ENCODE results near the gene ZNF597.
"Not testable (repeated sequence)": the region's sequence is repeated elsewhere in the genome, so short reads cannot be mapped to it uniquely, and the experiment has no call there.

The ZNF597 gene

DNA sequence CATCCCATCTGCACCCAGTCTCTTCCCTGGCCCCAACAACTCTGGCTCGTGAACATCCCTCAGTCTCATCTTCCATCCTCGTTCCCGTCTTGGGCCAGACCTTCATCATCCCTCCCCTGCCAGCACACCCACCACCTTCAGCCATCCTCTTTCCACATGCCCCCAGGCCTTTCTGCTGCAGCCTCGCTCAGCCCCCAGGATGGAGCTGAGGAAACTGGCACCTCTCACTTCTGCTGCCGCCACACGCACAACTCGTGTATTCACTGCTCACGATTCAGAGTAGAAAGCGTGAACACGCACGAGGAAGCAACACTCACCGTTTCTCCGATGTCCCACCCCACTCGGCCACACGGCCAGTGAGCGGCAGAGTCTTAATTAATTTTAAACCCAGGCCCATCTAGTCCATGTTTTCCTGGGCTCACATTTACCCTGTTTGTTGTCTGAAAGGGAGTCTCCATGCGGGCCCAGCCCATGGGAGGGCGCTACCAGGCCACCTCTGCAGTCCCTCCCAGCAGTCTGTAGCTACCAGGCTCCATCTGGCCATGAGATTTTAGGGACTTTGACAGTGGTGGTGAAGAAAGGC is 39.4 kb upstream of the ZNF597 start:
- H3K4me3 ChIP-seq (ENCODE audit: low read length), result no peak overlapping the region
- H3K36me3 ChIP-seq (ENCODE audit: control insufficient read depth, low read depth, low read length), result peaks cover 38% of the 10 kb centered on the region
- H3K9ac ChIP-seq (ENCODE audit: low read length), result no peak overlapping the region
- H3K4me1 ChIP-seq (ENCODE audit: control insufficient read depth, low read depth, low read length), result peaks cover 4% of the 10 kb centered on the region
- H3K9me3 ChIP-seq (ENCODE audit: control insufficient read depth, low read depth, low read length), result no peaks in the 10 kb centered on the region
- no peak overlapping the region for H3K27ac ChIP-seq (ENCODE audit: low read length)
- no peaks in the 10 kb centered on the region for H3K27me3 ChIP-seq (ENCODE audit: control insufficient read depth, insufficient read depth, low read length)

DNA sequence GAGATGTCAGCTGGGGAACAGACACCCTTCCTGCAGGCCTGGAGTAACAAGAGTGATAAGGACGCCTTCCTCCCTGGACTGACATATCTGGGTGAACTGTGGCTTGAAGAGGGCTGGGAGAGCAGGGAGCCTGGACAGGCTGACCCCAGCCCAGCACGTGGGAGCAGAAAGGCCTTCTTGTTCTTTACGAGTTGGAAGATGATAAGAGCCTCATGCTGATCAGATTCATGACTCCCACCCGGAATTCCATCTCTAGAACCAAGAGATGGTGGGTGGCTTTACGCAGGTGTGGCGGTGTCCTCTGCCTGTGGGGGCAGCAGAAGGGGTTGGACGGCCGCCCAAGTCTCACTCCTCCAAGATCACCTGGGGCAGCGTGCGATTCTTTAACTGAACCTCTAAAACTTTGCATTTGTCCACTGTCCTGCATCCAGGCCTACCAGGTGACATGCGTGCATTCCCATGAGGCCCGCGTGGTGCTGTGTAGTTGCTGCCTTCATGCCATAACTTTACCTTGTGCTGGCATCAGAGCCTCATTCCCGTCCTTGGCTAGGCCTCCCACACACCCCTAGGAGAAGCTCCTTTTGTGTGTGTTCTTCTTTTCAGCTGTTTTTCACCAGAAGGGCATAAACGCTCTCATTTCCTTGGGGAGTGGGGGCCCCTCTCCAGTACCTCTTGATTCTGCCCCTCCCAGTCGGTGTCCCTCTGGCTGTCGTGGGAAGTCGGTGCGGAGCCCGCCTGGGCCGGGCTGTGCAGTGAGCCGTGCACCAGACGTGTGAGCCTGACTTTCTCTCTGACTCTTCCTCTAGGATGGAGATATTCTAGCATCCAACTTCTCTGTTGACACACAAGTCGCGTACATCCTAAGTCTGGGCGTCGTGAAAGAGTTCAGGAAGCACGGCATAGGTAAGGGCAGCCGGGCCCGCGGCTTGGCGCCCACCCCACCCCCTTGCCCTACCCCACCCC is 38.7 kb upstream of the ZNF597 start:
- H3K9ac ChIP-seq (ENCODE audit: low read length), result no peak overlapping the region
- no peaks in the 10 kb centered on the region for H3K27me3 ChIP-seq (ENCODE audit: control insufficient read depth, insufficient read depth, low read length)
- H3K4me1 ChIP-seq (ENCODE audit: control insufficient read depth, low read depth, low read length), result peaks cover 4% of the 10 kb centered on the region
- H3K36me3 ChIP-seq (ENCODE audit: control insufficient read depth, low read depth, low read length), result peaks cover 38% of the 10 kb centered on the region
- H3K9me3 ChIP-seq (ENCODE audit: control insufficient read depth, low read depth, low read length), result no peaks in the 10 kb centered on the region
- no peak overlapping the region for H3K27ac ChIP-seq (ENCODE audit: low read length)
- H3K4me3 ChIP-seq (ENCODE audit: low read length), result no peak overlapping the region

DNA sequence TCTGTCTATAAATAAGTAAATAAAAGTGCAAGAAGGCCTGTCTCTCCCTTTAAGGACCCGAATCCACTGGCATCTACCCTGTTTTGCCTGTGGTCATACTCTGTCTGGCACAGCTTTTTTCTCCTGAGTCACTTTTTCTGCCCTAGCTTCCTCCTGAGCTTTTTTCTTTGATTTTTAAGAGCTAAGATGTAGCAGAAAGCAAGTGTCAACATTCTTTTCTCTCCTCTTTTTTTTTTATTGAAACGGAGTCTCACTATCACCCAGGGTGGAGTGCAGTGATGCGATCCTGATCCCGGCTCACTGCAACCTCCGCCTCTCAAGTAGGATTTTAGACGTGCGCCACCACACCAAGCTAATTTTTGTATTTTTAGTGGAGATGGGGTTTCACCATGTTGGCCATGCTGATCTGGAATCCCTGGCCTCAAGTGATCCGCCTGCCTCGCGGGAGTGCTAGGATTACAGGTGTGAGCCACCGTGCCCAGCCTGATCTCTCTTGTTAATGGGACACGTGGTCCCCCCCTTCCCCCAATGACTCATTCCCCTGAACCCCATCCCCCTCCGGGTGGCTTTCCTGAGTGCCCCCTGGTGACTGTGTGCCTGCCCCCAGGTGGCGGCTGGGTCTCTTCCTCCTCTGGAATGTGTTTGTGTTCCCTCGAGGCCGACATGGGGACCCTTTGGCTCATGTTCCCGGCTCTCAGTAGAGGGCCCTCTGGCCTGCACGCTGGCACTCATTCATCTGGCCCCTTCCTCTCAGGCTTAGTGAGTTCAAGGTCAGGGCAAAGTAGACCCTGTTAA is 37.8 kb upstream of the ZNF597 start:
- no peak overlapping the region for H3K9ac ChIP-seq (ENCODE audit: low read length)
- H3K36me3 ChIP-seq (ENCODE audit: control insufficient read depth, low read depth, low read length), result peaks cover 37% of the 10 kb centered on the region
- no peaks in the 10 kb centered on the region for H3K9me3 ChIP-seq (ENCODE audit: control insufficient read depth, low read depth, low read length)
- H3K27ac ChIP-seq (ENCODE audit: low read length), result no peak overlapping the region
- peaks cover 4% of the 10 kb centered on the region for H3K4me1 ChIP-seq (ENCODE audit: control insufficient read depth, low read depth, low read length)
- no peaks in the 10 kb centered on the region for H3K27me3 ChIP-seq (ENCODE audit: control insufficient read depth, insufficient read depth, low read length)
- no peak overlapping the region for H3K4me3 ChIP-seq (ENCODE audit: low read length)

DNA sequence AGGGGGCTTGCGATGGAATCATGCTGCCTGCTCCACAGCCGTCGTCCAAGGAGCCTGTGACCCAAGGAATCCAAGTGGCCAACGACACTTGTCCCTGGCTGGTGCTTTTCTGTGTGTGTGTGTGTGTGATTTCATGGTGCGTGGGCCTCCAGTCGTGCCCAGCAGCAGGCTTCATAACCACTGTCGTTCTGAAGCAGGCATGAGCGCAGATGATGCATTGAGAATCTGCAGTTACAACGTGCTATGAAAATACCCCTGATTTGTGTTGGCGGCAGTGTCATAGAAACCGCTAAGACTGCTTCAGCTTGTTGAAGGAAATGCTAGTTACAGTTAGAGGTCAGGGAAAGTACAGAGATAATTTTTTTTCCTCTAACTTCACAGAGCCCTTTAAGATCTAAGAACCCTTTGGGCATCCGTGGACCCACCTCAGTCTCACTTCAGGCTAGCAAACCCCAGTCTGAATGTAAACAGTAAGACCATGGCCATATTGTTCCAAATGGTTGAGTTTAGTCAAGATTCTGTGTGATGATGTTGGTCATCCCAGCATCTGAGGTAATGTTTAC is 36.4 kb upstream of the ZNF597 start:
- no peak overlapping the region for H3K4me3 ChIP-seq (ENCODE audit: low read length)
- peaks cover 31% of the 10 kb centered on the region for H3K36me3 ChIP-seq (ENCODE audit: control insufficient read depth, low read depth, low read length)
- no peak overlapping the region for H3K9ac ChIP-seq (ENCODE audit: low read length)

DNA sequence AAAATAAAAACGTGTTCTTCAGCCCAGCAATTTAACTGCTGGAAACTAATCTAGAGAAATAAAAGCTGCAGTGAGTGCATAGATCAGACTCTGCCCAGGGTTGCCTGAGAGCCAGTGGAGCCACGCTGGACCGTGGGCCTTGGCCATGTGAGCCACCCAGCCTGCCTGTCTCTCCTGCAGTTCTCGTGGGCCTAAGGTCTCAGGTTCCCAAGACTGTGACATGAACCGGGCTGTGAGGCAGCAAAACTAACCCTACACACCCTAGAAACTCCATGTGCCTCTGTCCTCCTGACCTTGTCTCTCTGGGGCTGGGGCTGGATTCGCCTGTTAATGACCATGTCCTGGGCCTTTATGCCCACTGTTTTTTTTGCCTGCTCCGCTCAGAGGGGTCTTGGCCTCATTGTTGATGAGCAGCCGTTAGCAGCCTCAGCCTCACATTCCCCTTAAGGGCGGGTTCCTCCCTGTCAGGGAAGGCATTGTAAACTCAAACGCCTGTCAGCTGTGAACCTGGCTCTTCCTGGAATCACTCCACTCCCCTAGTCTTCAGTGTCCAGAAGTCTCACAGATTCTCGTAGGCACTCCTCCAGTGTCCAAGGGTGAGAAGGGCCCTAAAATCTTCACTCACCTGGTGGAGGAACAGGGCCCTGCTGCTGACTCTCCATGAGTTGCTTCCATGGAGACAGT is 35.1 kb upstream of the ZNF597 start:
- peaks cover 4% of the 10 kb centered on the region for H3K4me1 ChIP-seq (ENCODE audit: control insufficient read depth, low read depth, low read length)
- H3K9ac ChIP-seq (ENCODE audit: low read length), result no peak overlapping the region
- no peaks in the 10 kb centered on the region for H3K9me3 ChIP-seq (ENCODE audit: control insufficient read depth, low read depth, low read length)
- H3K27ac ChIP-seq (ENCODE audit: low read length), result no peak overlapping the region
- H3K27me3 ChIP-seq (ENCODE audit: control insufficient read depth, insufficient read depth, low read length), result no peaks in the 10 kb centered on the region
- H3K36me3 ChIP-seq (ENCODE audit: control insufficient read depth, low read depth, low read length), result peaks cover 18% of the 10 kb centered on the region
- H3K4me3 ChIP-seq (ENCODE audit: low read length), result no peak overlapping the region

More for the DNA sequence above, 36.4 kb upstream of the ZNF597 start:
- peaks cover 4% of the 10 kb centered on the region for H3K4me1 ChIP-seq (ENCODE audit: control insufficient read depth, low read depth, low read length)
- no peaks in the 10 kb centered on the region for H3K27me3 ChIP-seq (ENCODE audit: control insufficient read depth, insufficient read depth, low read length)
- H3K27ac ChIP-seq (ENCODE audit: low read length), result no peak overlapping the region
- no peaks in the 10 kb centered on the region for H3K9me3 ChIP-seq (ENCODE audit: control insufficient read depth, low read depth, low read length)

DNA sequence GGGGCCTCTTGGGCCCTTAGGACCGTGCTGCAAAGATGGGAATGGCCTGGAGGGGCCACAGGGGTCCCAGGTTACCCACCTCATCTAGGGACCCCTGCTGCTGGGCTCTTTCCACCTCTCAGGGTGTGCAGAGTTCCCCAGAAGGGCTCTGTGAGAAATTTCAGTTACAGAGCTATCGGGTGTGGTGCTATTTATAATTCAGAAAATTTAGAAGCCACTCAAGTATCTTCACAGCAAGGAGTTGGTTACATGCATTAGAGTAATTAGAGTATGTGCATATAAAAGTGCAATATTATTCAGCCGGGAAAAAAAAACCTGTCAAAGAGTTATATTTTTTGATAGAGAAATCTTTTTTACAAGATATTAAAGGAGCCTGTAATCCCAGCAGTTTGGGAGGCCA is 33.1 kb upstream of the ZNF597 start:
- Histone ChIP-seq H3K9me3 (ENCODE audit: control insufficient read depth, low read depth, low read length) (no peaks in the 10 kb centered on the region), H3K27ac (ENCODE audit: low read length) (no peak overlapping the region), H3K27me3 (ENCODE audit: control insufficient read depth, insufficient read depth, low read length) (no peaks in the 10 kb centered on the region), H3K9ac (ENCODE audit: low read length) (no peak overlapping the region), H3K4me3 (ENCODE audit: low read length) (no peak overlapping the region), H3K4me1 (ENCODE audit: control insufficient read depth, low read depth, low read length) (peaks cover 4% of the 10 kb centered on the region), H3K36me3 (ENCODE audit: control insufficient read depth, low read depth, low read length) (peaks cover 8% of the 10 kb centered on the region)

DNA sequence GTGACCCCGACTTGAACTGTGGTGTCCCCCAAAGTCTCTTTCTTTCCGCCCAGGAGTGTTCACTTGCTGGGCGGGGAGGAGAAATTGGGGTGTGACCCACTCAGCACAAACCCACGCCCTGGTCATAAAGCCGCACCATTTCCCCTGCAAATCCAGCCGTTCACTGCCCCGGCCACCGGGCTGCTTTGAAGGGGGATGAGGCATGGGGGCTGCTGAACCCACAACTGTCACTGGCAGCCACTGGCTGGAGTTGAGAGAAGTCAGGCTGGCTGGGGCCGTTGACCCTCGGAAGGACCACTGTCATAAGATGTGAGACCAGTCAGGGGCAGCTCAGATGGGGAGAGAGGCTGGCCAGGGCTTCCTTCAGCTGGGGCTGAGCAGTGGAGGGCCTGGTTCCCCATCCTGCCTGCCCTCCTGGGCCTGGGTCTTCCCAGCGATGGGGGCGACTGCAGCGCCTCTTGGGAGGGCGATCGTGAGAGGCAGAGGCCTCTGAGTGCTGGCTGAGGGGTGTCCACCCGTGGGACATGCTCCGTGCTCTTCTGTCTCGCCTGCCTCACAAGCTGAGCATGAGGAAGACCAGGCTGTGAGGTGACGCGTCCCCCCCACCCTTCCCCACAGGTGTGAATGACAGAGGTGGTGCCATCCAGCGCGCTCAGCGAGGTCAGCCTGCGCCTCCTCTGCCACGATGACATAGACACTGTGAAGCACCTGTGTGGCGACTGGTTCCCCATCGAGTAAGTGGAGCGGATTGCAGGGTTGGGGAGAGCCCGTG is 32.5 kb upstream of the ZNF597 start:
- Histone ChIP-seq H3K4me1 (ENCODE audit: control insufficient read depth, low read depth, low read length) (no peaks in the 10 kb centered on the region), H3K27ac (ENCODE audit: low read length) (no peak overlapping the region), H3K4me3 (ENCODE audit: low read length) (no peak overlapping the region), H3K9ac (ENCODE audit: low read length) (no peak overlapping the region), H3K9me3 (ENCODE audit: control insufficient read depth, low read depth, low read length) (no peaks in the 10 kb centered on the region), H3K27me3 (ENCODE audit: control insufficient read depth, insufficient read depth, low read length) (no peaks in the 10 kb centered on the region), H3K36me3 (ENCODE audit: control insufficient read depth, low read depth, low read length) (peaks cover 4% of the 10 kb centered on the region)

DNA sequence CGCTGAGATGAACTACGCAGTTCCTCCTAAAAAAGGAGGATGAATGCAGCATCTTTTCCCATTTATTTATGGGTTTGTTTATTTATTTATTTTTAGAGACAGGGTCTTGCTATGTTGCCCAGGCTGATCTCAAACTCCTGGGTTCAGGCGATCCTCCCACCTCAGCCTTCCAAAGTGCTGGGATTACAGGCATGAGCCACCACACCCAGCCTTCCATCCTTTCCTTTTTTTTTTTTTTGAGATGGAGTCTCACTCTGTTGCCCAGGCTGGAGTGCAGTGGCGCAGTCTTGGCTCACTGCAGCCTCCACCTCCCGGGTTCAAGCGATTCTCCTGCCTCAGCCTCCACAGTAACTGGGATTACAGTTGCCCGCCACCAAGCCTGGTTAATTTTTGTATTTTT is 31.6 kb upstream of the ZNF597 start:
- H3K27ac ChIP-seq (ENCODE audit: low read length); H3K9ac ChIP-seq (ENCODE audit: low read length); H3K9me3 ChIP-seq (ENCODE audit: control insufficient read depth, low read depth, low read length); H3K4me1 ChIP-seq (ENCODE audit: control insufficient read depth, low read depth, low read length); H3K36me3 ChIP-seq (ENCODE audit: control insufficient read depth, low read depth, low read length); H3K27me3 ChIP-seq (ENCODE audit: control insufficient read depth, insufficient read depth, low read length); H3K4me3 ChIP-seq (ENCODE audit: low read length): not testable (repeated sequence)

DNA sequence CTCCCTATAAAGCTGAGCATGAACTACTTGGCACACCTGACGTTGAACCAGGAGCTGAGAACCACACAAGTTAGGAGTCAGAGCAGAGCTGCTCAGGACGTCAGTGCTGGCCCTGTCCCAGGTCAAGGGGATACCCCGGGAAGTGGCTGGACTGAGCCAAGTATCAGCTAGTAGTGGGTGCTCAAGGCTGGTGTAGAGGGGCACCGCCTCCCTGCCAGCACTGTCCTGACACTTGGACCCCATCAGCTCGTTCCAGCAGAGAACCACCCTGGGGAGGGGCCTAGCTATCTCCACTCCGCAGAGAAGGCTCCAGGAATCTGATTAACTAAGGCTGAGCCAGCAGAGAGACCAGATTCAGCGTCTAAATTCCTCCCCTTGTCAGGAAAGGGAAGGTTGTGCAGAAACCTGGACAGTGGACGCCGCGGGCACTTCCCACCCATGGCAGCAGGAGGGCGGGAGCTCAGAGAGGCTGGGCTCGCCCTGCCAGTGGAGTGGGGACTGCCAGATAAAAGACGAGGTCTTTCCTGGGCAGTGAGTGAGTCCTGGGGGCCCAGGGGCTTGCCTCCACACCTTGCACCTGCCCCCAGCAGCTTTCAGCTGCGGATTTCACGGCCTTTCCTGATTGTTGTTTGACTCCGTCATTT is 31.0 kb upstream of the ZNF597 start:
- H3K36me3 ChIP-seq (ENCODE audit: control insufficient read depth, low read depth, low read length), result peaks cover 2% of the 10 kb centered on the region

DNA sequence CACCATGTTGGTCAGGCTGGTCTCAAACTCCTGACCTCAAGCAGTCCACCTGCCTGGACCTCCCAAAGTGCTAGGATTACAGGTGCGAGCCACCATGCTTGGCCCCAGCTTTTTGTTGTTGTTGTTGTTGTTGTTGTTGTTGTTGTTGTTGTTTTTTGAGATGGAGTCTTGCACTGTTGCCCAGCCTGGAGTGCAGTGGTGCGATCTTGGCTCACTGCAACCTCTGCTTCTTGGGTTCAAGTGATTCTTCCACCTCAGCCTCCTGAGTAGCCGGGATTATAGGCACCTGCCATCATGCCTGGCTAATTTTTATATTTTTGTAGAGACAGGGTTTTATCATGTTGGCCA is 30.3 kb upstream of the ZNF597 start:
- not testable (repeated sequence) for H3K9me3 ChIP-seq (ENCODE audit: control insufficient read depth, low read depth, low read length); H3K27me3 ChIP-seq (ENCODE audit: control insufficient read depth, insufficient read depth, low read length); H3K27ac ChIP-seq (ENCODE audit: low read length); H3K9ac ChIP-seq (ENCODE audit: low read length); H3K4me1 ChIP-seq (ENCODE audit: control insufficient read depth, low read depth, low read length); H3K36me3 ChIP-seq (ENCODE audit: control insufficient read depth, low read depth, low read length); H3K4me3 ChIP-seq (ENCODE audit: low read length)

More for the DNA sequence above, 31.0 kb upstream of the ZNF597 start:
- Histone ChIP-seq H3K4me1 (ENCODE audit: control insufficient read depth, low read depth, low read length) (no peaks in the 10 kb centered on the region), H3K27ac (ENCODE audit: low read length) (no peak overlapping the region), H3K4me3 (ENCODE audit: low read length) (no peak overlapping the region), H3K27me3 (ENCODE audit: control insufficient read depth, insufficient read depth, low read length) (no peaks in the 10 kb centered on the region), H3K9me3 (ENCODE audit: control insufficient read depth, low read depth, low read length) (no peaks in the 10 kb centered on the region), H3K9ac (ENCODE audit: low read length) (no peak overlapping the region)
